ENCODE results near the gene TCF7L2.

TCF7L2 gene

GRCh38 chr10:112973805-112974204 is 23.8 kb downstream of the TCF7L2 start:
- no peak overlapping the region for H3K4me3 ChIP-seq (ENCODE audit: low read depth in 1 of 2, low read length in 1 of 2)
- H3K27ac ChIP-seq, result no peak overlapping the region
- H3K36me3 ChIP-seq, result peaks cover 8% of the 10 kb centered on the region
- H3K4me1 ChIP-seq (ENCODE audit: control insufficient read depth in 1 of 2, insufficient read depth in 1 of 2, low read depth in 1 of 2, low read length in 1 of 2), result no peaks in the 10 kb centered on the region
- no peaks in the 10 kb centered on the region for H3K9me3 ChIP-seq
- no peaks in the 10 kb centered on the region for H3K27me3 ChIP-seq
- TF ChIP-seq CTCF (IDR thresholded peaks at IDR 0.05), result no peak

- Histone ChIP-seq H3K27me3 (peaks cover 6% of the 10 kb centered on the region), H3K9me3 (no peaks in the 10 kb centered on the region), H3K4me3 (ENCODE audit: low read depth in 1 of 2, low read length in 1 of 2) (no peak overlapping the region), H3K36me3 (peaks cover 7% of the 10 kb centered on the region), H3K27ac (no peak overlapping the region), H3K4me1 (ENCODE audit: control insufficient read depth in 1 of 2, insufficient read depth in 1 of 2, low read depth in 1 of 2, low read length in 1 of 2) (no peaks in the 10 kb centered on the region)
- TF ChIP-seq CTCF (IDR thresholded peaks at IDR 0.05), result no peak
Observed at GRCh38 chr10:112977426-112977898, 27.4 kb downstream of the TCF7L2 start.

- Histone ChIP-seq H3K27ac (no peak overlapping the region), H3K9me3 (no peaks in the 10 kb centered on the region), H3K36me3 (no peaks in the 10 kb centered on the region), H3K4me3 (ENCODE audit: low read depth in 1 of 2, low read length in 1 of 2) (no peak overlapping the region), H3K27me3 (peaks cover 6% of the 10 kb centered on the region), H3K4me1 (ENCODE audit: control insufficient read depth in 1 of 2, insufficient read depth in 1 of 2, low read depth in 1 of 2, low read length in 1 of 2) (no peaks in the 10 kb centered on the region)
- TF ChIP-seq CTCF (IDR thresholded peaks at IDR 0.05), result no peak
Observed at GRCh38 chr10:112979927-112980326, 29.9 kb downstream of the TCF7L2 start.

GRCh38 chr10:112980937-112981336 is 30.9 kb downstream of the TCF7L2 start:
- peaks cover 6% of the 10 kb centered on the region for H3K27me3 ChIP-seq
- no peak overlapping the region for H3K4me3 ChIP-seq (ENCODE audit: low read depth in 1 of 2, low read length in 1 of 2)
- H3K9me3 ChIP-seq, result no peaks in the 10 kb centered on the region
- H3K27ac ChIP-seq, result no peak overlapping the region
- no peaks in the 10 kb centered on the region for H3K36me3 ChIP-seq
- TF ChIP-seq CTCF (IDR thresholded peaks at IDR 0.05), result no peak
- peaks cover 5 to 6% of the 10 kb centered on the region in 2 experiments for H3K4me1 ChIP-seq (ENCODE audit: control insufficient read depth in 1 of 2, insufficient read depth in 1 of 2, low read depth in 1 of 2, low read length in 1 of 2)

GRCh38 chr10:112981553-112981952 is 31.5 kb downstream of the TCF7L2 start:
- Histone ChIP-seq H3K27ac (no peak overlapping the region), H3K4me1 (ENCODE audit: control insufficient read depth in 1 of 2, insufficient read depth in 1 of 2, low read depth in 1 of 2, low read length in 1 of 2) (peaks cover 12% of the 10 kb centered on the region in 2 experiments), H3K4me3 (ENCODE audit: low read depth in 1 of 2, low read length in 1 of 2) (no peak overlapping the region), H3K36me3 (no peaks in the 10 kb centered on the region), H3K27me3 (peaks cover 6% of the 10 kb centered on the region), H3K9me3 (no peaks in the 10 kb centered on the region)
- TF ChIP-seq CTCF (IDR thresholded peaks at IDR 0.05), result no peak

Data from neutrophil (primary cell).